BE2C (cell line): ENCODE results near the gene KCNJ6.

Experiments used
- DNase-seq: peaks from one replicate; pipeline ENCODE4 v3.0.0-alpha.2; 2020
- H3K27me3 ChIP-seq: fragments of 250-450 bp; sonication (Bioruptor Pico); 2 replicates; pipeline ENCODE4 v1.5.1; 2020; ENCODE audit warnings: mild to moderate bottlenecking
- H3K36me3 ChIP-seq: fragments of 250-450 bp; sonication (Bioruptor Pico); 2 replicates; pipeline ENCODE4 v1.5.1; 2020; ENCODE audit warnings: mild to moderate bottlenecking
- H3K4me1 ChIP-seq: fragments of 250-450 bp; sonication (Bioruptor Pico); 2 replicates; pipeline ENCODE4 v1.5.1; 2020
- H3K4me3 ChIP-seq: 2 replicates; pipeline ENCODE4 v1.5.1; 2011; ENCODE audit warnings: low read depth, low read length
- H3K9me3 ChIP-seq: fragments of 250-450 bp; sonication (Bioruptor Pico); 2 replicates; pipeline ENCODE4 v1.5.1; 2020
- CTCF ChIP-seq: IDR thresholded peaks from 2 replicates; pipeline ENCODE4 v1.5.1; 2012; ENCODE audit warnings: mild to moderate bottlenecking, low read depth, low read length

KCNJ6 gene

DNA sequence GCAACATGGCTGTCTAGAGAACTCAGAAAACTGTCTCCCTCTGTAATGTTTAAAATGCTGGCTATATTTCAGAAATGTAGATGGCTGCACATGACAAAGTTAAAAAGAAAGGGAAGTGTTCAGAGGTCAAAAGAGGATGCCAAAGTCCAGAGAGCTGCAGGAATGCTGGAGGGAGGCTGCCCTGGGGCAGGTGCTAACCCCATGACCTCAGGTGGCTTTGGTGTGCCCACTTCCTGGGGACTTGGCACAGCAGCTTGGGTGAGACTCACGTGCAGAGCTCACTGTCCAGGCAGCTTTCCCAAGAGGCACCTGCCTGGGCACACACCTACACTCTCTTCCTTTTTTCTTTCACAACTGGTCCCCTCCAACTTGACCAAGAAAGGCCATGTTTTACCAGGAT lies 256.4 kb downstream of the KCNJ6 start:
- TF ChIP-seq CTCF: no peak
- H3K36me3 ChIP-seq: no peaks in the 10 kb centered on the region
- no peaks in the 10 kb centered on the region for H3K4me1 ChIP-seq
- no peak for DNase-seq
- H3K27me3 ChIP-seq: 0 out of 2 replicates have a peak, but pooled peaks cover 3% of the 10 kb centered on the region
- no peak overlapping the region for H3K4me3 ChIP-seq
- no peaks in the 10 kb centered on the region; the same call in 1 of the 2 replicates for H3K9me3 ChIP-seq

GRCh38 chr21:37658817-37659458 lies 257.3 kb downstream of the KCNJ6 start:
- H3K4me1 ChIP-seq: no peaks in the 10 kb centered on the region
- no peak overlapping the region for H3K4me3 ChIP-seq
- H3K9me3 ChIP-seq: no peaks in the 10 kb centered on the region; the same call in 1 of the 2 replicates
- no peak for TF ChIP-seq CTCF
- no peak for DNase-seq
- H3K27me3 ChIP-seq: 0 out of 2 replicates have a peak, but pooled peaks cover 3% of the 10 kb centered on the region
- no peaks in the 10 kb centered on the region for H3K36me3 ChIP-seq

DNA sequence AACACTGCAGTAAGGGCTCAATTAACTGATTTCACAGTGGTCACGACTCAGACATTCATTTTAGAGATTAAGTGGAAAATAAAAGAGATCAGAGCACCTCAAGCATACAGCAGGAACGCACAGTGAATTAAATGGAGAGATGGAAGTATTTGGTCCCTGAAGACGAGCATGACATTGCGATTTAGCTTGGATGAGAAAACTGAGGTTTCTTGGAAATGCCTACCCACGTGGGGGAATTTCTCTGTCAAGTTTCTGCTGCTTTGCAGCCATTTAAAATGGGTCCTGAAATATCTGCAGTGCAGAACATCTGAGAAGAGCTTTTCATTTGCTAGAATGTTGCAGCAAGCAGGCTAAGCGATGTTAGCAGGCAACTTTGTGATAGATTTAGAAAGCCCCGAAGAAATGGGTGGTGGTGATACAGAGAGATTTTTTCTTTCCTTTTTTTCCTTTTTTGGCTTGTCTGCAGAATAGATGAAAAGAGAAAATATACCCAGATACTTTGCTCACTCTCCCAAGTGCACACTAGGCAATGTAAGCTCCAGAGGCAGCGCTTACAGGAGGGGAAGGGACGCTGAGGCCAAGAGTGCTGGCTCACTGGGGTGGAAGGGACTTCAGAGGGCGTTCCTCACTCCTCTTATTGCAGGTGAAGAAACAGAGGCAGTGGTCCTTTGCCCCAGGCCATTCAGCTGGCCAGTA lies 258.0 kb downstream of the KCNJ6 start:
- no peak for DNase-seq
- Histone ChIP-seq H3K27me3 (0 out of 2 replicates have a peak, but pooled peaks cover 3% of the 10 kb centered on the region), H3K4me3 (no peak overlapping the region), H3K9me3 (no peaks in the 10 kb centered on the region; the same call in 1 of the 2 replicates), H3K36me3 (no peaks in the 10 kb centered on the region), H3K4me1 (no peaks in the 10 kb centered on the region)
- no peak for TF ChIP-seq CTCF

DNA sequence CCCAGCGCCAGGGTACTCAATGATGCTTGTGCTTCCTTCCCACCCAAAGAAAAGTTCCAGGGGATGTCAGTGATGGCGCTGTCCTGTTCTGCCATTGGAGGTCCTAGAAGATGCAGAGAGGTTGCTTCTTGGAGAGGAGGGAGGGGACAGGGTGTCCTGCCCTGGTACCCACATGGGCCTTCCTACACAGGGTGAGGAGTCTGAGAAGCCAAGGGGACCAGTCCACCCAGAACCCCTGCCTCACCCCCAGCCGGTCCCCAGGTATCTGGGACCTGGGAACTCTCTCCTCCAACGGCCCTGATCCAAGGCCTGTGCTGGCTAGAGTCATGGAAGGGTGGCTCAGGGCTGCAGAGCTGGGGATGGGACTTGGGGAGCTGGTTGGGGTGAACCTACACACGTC lies 259.4 kb downstream of the KCNJ6 start:
- Histone ChIP-seq H3K27me3 (0 out of 2 replicates have a peak, but pooled peaks cover 3% of the 10 kb centered on the region), H3K4me3 (no peak overlapping the region), H3K4me1 (no peaks in the 10 kb centered on the region), H3K36me3 (no peaks in the 10 kb centered on the region), H3K9me3 (no peaks in the 10 kb centered on the region)
- TF ChIP-seq CTCF: no peak
- no peak for DNase-seq

DNA sequence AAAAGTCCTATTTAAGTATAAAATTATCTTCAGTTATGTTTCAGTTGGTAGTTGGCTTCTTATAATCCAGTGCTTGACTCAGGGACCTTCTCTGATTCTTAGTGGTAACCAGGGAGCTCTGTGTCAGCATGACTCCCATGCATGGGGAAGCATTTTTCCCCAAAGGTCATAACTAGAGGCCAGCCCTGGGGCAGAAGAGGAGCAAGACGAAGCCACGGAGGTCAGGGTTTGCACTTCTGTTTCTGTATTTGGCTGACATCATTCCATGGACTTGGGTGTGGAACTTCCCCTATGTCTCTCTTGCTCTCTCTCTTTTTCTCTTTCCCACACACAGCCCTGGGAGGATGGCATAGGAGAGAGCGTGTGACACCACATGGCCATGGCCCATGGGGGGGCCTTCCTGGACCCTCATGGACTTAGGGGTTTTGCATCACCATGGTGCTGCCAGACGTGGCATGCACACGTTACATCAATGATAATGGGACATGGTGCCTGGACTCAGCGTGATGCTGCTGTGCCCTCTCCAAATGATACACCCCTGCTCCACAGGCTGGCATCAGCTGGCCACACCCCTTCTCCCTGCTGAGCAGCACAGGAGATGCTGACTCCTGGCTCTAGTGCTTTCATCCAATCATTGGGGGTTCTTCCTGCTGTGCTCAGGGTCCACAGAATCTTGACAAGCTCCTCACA lies 260.5 kb downstream of the KCNJ6 start:
- Histone ChIP-seq H3K9me3 (no peaks in the 10 kb centered on the region), H3K27me3 (peaks cover 9% of the 10 kb centered on the region; the same call in 1 of the 2 replicates), H3K4me3 (no peak overlapping the region), H3K4me1 (no peaks in the 10 kb centered on the region), H3K36me3 (no peaks in the 10 kb centered on the region)
- DNase-seq: no peak
- no peak for TF ChIP-seq CTCF
